NCI-H2029 treated with DMSO at 0.1 percent for 48 hours (cell line): Measurements from ENCODE around the gene PNPLA7.
"Not testable (repeated sequence)": the region's sequence is repeated elsewhere in the genome, so short reads cannot be mapped to it uniquely, and the experiment has no call there.

Source experiments
- DNase-seq: peaks from one replicate; lab custom pipeline; 2025; lab: John Stamatoyannopoulos, UW

Gene PNPLA7

GRCh38 chr9:137478962-137479861 is 71.0 kb downstream of the PNPLA7 start:
- no peak for DNase-seq

DNA sequence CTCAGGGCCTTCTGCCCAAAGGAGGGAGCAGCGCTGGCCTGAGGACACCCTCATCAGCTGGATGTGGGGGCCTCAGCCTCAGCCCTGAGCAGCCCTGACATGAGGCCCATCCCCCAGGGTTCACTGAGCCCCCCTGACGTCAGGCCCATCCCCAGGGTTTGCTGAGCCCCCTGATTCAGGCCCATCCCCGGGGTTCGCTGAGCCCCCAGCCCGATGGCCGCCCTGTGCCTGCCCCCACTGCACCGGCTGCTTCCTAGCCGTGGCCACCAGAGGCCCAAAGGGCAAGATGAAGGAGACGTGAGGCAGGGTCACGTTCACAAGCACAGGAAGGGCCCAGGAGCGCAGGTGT is 71.6 kb downstream of the PNPLA7 start:
- no peak for DNase-seq

- no peak for DNase-seq
Observed at GRCh38 chr9:137477778-137478612, 72.2 kb downstream of the PNPLA7 start.

DNA sequence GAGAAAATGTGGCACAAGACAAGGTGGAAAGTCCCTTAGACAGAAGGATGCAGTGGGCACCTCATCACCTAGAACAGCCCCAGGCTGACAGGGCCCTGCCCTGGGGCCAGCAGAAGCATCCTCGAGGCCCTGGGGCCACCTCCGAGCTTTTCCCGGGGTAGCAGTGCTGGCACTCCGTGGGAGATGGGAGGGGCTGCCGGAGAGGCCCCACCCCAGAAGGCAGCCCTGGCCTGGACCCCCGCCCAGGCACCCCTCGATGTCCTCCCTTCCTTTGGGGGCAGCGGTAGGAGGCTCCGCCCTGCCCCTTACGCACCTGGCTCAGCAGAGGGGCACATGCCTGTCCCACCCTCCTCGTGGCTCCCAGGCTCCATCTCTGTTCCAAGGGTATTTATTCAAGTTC is 73.3 kb downstream of the PNPLA7 start:
- DNase-seq, result no peak

DNA sequence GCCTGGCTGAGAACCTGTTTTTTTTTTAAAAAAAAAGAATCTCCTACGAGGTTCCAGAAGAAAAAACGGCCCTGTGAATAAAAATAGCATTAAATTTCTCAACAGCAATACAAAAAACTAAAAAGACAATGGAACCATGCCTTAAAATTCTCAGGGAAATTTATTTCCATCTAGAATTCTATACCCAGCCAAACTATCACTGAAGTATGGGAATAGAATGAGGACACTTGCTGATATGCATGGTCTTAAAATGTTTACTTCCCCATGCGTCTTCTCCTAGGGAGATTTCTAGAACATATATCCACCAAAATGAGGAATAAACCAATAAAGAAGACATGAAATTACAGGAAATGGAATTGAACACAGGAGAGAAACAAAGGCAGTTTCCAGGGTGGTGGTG is 74.5 kb downstream of the PNPLA7 start:
- DNase-seq, result no peak

DNA sequence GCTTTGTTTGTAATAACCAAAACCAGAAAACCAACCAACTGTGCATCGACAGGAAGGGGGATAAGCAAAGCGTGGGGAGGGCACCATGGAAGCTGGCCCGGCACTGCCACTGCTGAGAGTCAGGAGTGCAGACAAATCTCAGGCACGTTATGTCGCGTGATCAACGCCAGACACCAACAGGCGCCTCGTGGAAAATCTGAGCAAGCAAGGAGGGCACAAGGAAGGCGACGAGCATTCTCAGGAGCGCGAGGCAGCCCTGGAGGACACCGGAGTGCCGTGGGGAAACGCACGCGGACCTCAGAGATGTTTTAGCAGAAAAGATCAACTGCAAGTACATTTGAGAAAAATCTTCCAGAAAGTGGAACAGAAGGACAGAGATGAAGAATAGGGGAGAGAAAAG is 75.9 kb downstream of the PNPLA7 start:
- DNase-seq, result no peak

- DNase-seq, result no peak
Observed at GRCh38 chr9:137470785-137471184, 79.4 kb downstream of the PNPLA7 start.

- DNase-seq, result no peak
Observed at GRCh38 chr9:137467896-137468295, 82.3 kb downstream of the PNPLA7 start.

DNA sequence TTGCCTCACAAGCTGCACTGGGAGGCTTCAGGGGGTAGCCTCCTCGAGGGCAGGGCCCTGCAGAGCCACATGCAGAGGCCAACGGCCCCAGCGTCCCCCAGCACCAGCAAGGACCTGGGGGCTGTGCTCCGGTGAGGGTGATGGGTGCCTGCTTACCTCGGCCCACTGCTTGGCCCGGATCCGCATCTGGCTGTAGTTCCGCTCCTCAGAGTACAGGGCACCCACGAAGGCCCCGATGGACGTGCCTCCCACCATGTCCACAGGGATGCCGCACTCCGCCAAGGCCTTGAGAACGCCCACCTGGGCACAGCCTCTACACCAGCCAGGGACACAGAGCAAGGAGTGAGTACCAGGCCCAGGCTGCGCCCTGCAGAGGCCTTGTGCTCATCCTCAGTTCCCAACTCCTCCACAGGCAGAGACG is 83.0 kb downstream of the PNPLA7 start:
- DNase-seq, result no peak

DNA sequence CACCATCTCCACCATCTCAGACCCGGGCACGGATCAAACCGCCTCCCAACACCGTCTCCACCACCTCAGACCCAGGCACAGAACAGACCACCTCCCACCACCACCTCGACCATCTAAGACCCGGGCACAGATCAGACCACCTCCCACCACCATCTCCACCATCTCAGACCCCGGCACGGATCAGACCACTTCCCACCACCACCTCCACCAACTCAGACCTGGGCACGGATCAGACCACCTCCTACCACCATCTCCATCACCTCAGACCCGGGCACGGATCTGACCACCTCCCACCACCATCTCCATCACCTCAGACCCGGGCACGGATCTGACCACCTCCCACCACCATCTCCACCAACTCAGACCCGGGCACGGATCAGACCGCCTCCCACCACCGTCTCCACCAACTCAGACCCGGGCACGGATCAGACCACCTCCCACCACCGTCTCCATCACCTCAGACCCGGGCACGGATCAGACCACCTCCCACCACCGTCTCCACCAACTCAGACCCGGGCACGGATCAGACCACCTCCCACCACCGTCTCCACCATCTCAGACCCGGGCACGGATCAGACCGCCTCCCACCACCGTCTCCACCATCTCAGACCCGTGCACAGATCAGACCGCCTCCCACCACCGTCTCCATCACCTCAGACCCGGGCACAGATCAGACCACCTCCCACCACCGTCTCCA is 83.7 kb downstream of the PNPLA7 start:
- DNase-seq, result not testable (repeated sequence)

DNA sequence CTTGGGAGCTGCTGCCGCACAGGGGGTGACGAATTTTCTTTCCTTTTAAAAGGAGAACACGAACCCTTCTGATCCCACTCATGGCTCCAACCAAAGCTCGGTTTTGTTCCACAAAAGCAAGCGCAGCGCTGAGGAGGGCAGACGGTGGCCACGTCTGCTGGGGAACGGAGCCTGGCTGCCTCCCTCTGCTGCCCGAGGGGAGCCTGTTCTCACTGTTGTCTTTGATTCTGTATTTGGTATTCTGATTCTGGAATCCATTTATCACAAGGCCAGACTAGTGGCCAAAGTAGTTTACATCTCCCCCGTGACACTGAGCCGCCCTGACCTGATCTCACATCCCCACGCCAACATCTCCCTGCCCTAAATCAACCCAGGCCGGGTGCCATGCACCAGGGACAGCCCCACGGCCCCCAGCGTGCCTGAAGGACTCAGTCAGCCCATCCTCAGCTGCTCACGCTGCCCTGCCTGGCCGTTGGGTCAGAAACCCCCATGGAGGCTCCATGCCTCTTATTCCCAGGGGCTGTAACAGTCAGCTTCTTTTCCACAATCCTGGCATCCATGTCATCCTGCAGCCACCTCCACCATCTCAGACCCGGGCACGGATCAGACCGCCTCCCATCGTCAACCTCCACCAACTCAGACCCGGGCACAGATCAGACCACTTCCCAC is 84.3 kb downstream of the PNPLA7 start:
- no peak for DNase-seq

DNA sequence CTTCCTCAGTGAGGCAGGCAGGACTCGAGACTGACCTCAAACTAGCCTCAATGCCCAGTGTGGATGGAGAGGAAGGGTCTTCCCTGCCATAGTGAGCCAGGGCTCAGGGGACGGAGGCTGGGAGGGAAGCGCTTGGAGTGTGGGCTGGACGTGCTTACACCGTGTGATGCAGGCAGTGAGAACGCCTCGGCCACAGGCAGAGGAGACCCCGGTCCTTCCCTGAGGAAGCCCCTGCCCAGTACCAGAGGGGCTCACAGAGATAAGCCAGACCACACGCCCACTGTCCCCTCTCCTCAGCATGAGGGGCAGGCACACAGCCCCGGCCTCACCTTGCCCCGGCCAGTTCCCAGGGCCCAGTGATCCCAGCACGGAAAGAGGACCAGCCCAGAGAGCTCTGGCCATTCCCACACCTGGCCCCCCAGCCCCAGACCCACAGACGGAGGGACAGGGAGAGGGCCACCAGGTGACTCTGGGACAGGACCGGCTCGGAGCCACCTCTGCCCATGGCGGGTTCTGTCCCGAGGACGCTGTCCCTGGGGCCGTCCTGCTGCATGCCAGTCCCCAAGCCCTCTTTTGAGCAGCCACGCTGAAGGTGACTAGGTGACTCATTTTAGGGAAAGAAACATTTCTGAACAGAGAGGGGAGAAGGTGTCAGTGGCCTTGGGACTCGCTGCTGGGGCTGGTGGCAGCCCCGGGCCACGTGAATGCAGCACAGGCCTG is 85.0 kb downstream of the PNPLA7 start:
- DNase-seq, result no peak

DNA sequence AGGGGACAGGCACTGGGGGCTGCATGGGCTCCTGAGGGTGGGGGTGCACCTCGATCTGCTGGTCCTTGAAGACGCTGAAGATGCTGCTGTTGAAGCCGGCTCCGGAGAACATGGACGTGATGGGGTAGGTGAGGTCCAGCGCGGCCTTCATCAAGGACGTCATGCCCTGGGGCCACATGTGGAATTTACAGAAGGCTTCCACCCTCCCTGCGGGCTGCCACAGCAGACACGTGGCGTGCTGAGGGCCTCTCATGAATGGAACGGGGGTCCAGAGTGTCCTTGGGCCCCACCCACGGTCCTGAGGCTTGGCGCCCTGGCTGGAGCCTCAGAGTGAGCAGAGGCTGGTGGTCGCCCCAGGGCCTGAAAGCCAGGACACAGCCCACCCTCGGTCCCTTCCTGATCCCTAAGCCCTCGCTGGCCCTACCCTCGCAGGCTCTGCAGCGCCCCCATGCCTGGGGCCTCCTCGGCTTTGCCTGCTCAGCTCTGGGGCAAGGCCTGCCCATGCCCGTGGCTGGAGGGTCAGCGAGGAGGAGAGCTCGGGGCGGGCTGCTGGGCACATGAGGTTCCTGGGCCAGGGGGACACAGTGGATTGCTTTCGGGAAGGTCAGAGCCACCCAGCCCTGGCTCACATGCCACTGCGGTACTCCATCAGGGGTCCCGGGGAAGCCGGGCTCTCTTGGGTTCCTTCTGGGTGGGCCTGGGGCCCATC is 85.8 kb downstream of the PNPLA7 start:
- no peak for DNase-seq

- DNase-seq, result no peak
Observed at GRCh38 chr9:137463931-137464290, 86.3 kb downstream of the PNPLA7 start.

DNA sequence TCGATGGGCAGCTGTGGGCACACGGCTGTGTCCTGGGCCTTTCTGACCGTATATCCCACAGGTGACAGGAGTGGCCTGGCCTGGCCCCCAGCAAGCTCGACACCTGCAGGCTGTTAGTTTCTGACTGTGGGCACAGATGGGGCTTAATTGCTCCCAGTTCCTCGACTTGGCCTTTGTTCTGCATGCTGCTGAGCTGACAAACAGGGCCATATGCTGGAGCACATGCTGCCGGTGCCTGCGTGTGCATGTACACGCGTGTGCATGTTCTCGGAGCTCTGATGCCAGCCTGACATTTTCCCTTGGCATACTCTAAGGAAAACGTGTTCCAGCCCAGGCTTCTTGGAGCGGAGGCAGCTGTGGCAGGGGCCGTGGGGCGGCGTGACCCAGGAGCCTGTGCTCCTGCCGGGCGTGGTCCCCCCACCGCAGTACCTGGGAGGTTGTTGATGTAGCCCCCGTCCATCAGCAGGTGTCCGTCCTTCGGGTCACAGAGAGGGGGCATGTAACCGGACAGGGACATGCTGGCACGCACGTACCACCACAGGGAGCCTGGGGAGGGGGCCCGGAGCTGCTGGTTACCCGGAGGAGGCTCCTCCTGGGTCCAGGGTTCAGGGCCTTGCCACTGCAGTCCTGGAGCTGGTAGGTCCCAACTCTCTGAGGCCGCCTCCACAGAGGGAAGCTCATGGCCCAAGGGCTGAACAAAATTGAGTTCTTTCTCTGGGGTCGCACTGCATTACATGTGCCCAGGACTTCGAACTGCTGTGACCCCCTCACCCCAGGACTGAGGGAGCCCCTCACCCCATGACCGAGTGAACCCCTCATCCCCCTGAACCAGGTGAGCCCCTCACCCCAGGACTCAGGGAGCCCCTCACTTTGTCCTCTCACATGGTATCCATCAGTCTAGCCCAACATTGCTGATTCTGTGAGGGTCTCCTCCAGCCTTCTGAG is 86.9 kb downstream of the PNPLA7 start:
- DNase-seq, result no peak

- DNase-seq, result no peak
Observed at GRCh38 chr9:137462396-137462985, 87.7 kb downstream of the PNPLA7 start.

- no peak for DNase-seq
Observed at GRCh38 chr9:137461663-137462395, 88.4 kb downstream of the PNPLA7 start.

GRCh38 chr9:137461316-137461662 is 88.9 kb downstream of the PNPLA7 start:
- no peak for DNase-seq
